RPMI7951 (cell line): Measurements from ENCODE around the gene MYO7A. TPM values are rescaled to one million over a fixed set of nuclear protein-coding genes. Genes with fewer than 3 reads are reported as not detected.
A peak's percentile ranks its signal among the peaks of the same experiment; 100 is the strongest.

Experiments
- DNase-seq: peaks from one replicate; pipeline ENCODE4 v3.0.0-alpha.2; 2012; ENCODE audit warnings: low read depth
- total RNA-seq: library from RNA; depleted of rRNA; stranded (reverse); fragments of >200 nt; shearing (Covaris generic); gene quantifications from 2 replicates; pipeline ENCODE4 v1.2.3, GENCODE V29; 2014

The MYO7A gene
- total RNA-seq, 1 experiment from 2014 or later = 0.36 TPM

DNA sequence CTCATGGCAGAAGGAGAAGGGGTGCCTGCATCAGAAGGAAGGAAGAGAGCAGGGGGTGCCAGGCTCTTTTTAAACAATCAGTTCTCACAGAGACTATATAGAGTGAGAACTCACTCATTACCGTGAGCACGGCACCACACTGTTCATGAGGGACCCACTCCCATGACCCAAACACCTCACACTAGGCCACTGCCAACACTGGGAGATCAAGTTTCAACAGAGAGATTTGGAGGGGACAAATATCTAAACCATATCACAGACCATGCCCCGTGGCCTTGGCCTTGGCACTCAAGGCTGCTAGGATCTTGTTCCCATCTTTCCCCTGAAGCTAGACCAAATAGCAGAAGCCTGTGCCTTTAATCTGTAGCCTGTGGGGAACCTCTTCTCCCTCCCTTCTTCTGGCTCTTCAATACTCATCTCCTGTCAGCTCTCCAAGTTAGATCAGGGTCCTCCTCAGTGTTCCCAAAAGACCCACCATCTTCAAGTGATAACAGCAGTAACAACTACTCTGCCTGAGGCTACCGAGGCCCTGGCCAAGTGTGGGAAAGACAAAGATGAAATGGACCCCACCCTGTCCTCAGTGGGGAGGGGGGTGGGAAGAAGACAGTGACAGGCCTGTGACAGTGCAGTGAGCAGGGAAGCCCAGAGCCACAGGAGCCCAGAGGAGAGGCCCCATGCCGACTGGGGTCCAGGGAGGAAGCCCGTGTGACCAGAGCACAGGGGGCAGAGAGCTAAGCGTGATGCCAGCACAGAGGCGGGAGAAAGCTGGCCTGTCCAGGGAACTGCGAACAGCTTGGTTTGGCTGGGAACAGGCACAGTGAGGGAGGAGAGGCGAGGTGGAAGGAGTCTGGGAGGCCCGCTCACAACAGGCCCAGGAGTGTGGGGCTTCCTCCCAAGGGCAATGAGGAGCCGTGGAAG, 72.6 kb downstream of the MYO7A start:
- DNase-seq = no peak

DNA sequence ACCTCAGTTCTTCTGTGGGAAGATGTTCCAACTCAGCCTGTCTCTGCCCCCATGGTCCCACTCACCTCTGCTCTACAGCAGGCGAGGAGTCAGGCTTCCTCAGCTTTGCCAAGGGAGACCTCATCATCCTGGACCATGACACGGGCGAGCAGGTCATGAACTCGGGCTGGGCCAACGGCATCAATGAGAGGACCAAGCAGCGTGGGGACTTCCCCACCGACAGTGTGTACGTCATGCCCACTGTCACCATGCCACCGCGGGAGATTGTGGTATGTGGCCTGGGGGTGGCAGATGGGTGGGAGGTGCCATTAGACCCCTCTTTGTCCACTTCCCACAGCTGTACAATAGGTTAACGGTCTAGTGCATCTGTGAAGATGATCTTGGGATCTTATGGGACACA, 73.3 kb downstream of the MYO7A start:
- no peak for DNase-seq

GRCh38 chr11:77201991-77202841, 74.2 kb downstream of the MYO7A start:
- no peak for DNase-seq

- no peak for DNase-seq
Observed at GRCh38 chr11:77202941-77203900, 75.2 kb downstream of the MYO7A start.

DNA sequence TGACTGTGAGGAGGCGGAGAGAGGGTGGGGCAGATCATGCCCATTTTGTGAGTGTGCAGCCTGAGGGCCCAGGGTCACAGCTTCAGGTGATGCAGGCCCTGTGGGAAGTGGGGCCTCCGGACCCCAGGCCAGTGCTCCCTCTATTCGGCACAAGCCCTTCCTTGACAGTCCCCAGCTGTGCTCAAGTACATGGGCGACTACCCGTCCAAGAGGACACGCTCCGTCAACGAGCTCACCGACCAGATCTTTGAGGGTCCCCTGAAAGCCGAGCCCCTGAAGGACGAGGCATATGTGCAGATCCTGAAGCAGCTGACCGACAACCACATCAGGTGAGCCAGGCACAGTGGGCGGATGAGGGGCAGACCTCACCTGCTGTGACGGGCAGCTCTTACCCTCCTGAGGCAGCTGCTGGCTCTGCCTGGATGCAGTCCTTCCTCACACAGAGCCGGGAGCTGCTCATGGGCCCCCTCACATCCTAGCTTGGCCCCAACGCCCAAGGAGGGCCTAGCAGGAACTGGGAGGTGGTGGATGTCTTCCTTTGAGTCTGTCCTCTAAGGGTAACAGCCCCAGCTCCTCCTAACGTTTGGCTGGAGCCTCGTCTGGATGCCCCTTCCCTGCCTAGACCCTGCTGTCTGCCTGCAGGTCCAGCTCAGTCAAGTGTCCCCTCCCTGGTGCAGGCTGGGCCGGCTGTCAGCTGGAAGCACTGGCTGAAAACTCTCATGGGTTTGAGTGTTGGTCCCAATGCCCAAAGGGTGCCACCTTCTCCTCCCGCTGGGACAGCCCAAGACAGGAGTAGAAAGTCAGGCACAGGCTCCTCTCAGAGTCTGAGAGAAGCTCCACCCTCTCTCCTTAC, 76.1 kb downstream of the MYO7A start:
- DNase-seq = no peak

DNA sequence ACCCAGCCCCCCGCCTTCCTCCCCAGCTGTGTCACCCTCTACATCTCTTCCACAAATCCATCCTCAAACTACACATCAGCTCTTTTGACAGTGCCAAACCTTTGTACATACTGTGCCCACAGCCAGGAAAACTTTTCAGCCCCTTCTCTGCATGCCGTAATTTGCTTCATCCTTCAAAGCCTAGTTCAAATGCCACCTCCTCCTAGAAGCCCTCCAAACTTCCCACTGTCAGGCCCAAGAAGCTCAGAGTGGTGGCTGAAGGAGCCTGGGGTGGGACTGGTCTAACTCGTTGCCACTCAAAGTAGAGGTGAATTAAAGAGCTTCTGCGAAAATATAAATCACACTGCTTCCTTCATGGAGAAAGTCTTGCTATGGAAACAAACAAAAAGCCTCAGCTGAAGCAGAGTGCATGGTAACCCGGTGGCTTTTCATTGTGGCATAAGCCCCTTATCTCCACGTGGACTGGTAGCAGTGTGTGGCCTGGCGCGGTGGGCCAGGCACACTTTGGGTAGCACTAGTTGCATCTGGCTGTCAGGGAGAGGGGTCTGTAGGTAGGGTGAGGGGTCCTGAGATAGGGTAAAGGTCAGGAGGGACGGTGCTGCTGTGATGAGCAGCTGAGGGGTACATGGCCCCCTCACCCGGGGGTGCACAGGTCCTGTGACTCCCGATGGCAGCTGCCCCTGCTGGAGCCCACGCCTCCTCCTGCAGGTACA, 76.9 kb downstream of the MYO7A start:
- DNase-seq = no peak

DNA sequence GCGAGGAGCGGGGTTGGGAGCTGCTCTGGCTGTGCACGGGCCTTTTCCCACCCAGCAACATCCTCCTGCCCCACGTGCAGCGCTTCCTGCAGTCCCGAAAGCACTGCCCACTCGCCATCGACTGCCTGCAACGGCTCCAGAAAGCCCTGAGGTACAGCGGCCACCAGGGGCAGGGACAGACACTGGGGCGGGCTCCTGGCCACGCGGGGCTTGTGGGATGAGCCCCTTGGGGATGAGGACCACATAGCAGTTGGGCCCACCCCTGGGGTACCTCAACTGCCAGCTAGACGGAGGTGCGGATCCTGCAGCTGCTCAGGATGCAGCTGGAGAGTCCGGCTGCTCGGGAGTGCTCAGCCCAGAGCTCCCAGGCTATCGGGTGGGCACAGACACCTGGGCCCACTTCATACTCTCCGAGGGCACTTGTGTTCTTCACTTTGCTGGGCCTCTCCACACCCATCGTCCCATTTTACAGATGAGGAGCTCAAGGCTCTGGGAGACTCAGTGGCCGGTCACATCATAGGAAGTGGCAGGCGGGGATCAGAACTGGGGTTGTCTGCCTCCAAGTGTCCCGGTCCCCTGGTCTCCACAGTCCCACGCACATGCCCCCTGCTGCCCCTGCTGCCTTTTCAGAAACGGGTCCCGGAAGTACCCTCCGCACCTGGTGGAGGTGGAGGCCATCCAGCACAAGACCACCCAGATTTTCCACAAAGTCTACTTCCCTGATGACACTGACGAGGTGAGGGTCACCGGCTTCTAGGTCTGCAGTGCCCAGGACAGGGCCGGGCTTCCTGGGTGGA, 77.6 kb downstream of the MYO7A start:
- DNase-seq = no peak

DNA sequence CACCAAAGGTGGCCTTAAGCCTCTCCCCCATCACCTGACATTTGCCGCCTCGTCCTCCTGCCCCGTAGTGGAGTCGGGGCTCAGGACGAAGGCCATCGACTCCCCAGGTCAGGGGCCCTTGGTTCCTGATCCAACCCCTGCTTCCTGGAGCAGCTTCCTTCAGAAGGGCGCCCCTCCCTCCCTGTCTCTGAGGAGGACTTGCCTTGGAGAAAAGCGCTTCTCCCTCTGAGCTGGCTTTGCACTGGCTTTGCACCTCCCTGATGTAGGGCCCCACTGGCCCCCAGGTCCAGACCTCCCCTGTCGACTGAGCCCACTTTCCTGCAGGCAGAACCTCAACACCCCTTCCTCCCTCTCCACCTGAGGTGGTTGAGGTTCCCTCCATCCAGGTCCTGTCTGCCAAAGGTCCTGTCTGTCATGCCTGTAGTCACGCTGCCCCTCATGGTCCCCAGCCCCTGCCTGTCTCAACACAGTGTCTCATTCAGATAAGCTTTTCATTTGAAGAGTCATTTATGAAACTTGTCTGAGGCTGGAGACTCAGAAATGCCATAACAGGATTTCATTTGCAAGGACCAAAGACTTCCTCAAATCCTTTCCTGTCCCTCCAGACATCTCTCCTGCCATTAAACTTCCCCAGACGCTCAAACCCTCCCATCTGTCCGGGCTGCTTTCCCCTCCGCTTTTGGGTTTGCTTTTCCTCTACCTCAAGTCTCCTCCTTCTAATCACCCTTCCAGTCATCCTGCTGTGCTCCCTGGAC, 78.4 kb downstream of the MYO7A start:
- DNase-seq = no peak

DNA sequence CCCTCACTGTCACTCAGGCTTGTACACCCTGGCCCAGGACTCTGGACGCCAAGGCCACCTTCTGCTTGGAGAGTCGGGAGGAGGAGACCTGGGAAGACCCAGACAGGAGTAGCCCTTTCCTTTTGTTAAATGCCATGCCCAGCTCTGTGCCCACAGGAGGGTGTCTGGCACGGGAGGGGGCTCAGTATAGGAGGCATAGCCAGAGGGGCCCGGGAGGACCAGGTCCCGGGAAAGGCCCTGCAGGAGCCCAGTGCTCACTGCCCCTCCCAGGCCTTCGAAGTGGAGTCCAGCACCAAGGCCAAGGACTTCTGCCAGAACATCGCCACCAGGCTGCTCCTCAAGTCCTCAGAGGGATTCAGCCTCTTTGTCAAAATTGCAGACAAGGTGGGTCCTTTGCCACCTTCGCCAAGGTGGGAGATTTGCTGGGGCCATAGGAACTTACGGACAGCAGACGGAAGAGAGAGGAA, 79.0 kb downstream of the MYO7A start:
- DNase-seq = no peak

DNA sequence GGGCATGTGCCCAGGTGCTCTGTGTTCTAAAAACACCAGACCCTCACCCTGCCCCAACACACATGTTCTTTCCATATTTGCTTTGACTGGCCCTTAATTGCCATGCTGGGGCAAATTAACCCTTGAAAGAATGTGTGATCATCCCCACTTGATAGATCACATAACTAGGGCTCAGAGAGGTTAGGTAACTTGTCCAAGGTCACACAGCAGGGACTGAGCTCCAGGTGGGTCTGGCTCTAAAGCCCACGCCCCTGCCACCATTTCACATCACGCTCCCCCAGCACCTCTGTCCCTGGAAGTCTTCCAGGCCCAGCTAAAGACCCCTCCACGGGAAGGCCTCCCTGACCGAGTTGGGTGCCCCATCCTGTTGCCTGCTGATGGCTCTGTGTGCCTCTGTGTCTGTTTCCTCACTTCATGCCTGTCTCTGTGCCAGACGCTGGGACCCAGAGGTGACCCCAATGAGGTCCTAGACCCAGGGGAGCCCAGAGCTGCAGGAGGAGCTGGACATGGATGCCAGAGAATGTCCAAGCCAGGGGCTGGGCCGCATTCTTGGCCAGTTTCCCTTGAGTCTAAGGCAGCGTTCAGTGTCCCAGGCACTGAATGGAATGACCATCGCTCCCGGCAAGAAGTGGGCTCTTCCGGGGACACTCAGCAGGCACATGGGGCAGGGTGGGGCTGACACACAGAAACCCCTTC, 79.7 kb downstream of the MYO7A start:
- DNase-seq = peak; percentile 7

DNA sequence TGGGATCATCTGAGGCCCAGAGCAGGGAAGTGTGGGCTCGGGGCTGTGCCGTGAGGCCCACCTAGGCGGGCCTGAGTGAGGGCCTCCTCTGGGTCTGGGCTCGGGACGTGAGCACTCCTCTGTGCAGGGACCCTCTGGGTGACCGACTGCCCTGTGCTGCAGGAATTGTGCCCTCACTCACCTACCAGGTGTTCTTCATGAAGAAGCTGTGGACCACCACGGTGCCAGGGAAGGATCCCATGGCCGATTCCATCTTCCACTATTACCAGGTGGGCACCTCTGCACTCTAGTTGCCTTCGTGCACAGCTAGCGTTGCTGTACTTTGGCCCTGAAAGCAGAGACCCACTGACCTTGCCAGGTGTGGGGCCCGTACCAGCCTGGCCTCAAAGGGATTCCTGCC, 80.5 kb downstream of the MYO7A start:
- no peak for DNase-seq

- DNase-seq = no peak
Observed at GRCh38 chr11:77209663-77210062, 81.6 kb downstream of the MYO7A start.

GRCh38 chr11:77211040-77211451, 83.0 kb downstream of the MYO7A start:
- no peak for DNase-seq

GRCh38 chr11:77211594-77212251, 83.7 kb downstream of the MYO7A start:
- DNase-seq = no peak

DNA sequence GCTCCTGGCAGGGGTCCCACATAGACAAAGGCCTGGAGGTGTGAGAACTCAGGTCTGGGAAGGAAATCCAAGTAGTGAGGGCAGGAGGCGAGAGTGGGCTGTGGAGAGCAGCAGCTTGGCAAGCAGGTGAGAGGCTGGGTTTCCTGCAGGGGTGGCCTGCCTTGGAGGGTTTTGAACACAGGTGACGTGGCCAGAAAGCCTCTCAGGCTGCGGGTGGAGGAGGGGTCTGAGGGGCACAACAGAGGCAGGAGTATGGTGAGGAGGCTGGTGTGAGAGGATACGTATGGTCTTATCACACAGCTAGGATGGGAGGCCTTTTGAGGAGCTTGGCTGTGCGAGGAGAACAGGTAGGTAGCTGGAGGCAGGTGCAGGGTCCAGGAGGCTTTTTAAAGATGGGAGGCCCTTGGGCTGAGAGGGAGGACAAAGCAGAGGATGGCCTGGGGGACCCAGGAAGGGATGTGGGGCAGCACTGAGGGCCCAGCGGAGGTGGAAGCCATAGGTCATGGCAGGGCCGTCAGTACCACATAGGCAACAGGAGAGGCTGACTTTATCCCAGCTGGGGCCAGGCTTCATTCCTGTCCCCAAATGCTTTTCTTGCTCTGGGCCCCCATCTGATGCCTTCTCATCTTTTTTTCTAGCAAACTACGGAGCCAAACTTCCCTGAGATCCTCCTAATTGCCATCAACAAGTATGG, 84.4 kb downstream of the MYO7A start:
- no peak for DNase-seq

- no peak for DNase-seq
Observed at GRCh38 chr11:77213029-77213579, 85.1 kb downstream of the MYO7A start.
